ENCODE data around the gene TGM2.

The TGM2 gene

DNA sequence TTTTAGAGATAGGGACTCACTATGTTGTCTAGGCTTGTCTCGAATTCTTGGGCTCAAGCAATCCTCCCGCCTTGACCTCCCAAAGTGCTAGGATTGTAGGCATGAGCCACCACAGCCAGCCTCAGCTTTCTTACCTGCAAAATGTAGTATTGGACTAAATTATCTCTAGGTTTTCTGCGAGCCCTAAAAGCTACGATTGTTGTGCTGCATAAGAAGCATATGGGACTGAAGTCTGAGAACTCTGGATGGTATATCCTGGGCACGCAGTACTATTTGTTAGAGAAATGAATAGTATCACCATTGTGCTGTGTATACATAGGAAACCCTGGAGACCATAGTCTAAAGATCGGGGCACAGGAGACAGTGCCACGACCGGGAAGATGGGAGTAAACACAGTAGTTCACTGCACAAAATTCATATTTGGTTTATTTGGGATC, 71.4 kb downstream of the TGM2 start:
- TF ChIP-seq GATA2 (IDR thresholded peaks at IDR 0.05; ENCODE audit: low read depth, low read length) (no peak), GATA3 (IDR thresholded peaks at IDR 0.05; ENCODE audit: low read depth, low read length) (no peak)

DNA sequence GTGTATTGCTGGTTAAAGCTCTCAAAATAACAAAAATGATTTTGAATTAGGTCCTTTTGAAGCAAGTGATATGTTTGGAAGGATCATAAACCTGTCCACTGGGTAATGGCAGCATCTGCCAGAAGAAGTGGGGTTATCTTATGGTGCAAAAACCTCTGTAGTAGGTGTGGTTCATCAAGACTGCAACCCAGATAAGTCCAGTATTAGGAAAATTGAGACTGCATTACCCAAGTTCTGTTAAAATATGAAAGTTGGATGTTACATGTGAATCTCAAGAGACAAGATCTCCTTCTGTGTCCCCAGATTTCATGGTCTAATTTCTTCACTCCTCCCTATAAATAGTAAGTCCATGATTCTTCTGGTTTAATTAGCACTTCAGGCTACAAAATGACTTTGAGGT, 72.2 kb downstream of the TGM2 start:
- no peak for TF ChIP-seq GATA3 (IDR thresholded peaks at IDR 0.05; ENCODE audit: low read depth, low read length)
- TF ChIP-seq GATA2 (IDR thresholded peaks at IDR 0.05; ENCODE audit: low read depth, low read length) = no peak

DNA sequence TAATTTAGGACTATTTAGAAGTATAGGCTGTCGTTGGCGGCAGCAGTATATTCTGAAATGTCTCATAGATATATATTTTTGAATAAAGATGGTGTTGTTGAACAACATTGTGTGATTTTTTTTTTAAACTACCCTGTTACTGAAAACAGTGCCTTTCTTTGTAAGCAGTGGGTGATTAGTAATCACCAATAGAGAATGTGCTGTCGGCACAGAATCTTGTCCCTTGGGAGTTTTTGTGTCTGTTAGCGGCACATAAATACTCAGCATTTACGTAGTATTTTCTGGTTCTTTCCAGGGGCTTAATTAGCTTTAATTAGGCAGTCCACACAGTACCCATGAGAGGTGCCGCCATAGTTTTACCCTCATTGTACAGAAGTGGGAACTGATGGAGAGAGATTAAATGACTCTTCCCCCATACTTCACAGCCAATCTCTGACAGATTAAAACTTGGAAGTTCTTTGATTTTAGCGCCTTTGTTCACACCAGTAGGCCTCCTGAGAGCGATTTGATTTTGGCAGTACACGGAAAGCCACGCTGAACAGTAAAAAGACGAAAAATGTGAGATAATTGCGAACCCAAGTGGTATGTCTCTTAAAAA, 72.7 kb downstream of the TGM2 start:
- no peak for TF ChIP-seq GATA3 (IDR thresholded peaks at IDR 0.05; ENCODE audit: low read depth, low read length)
- TF ChIP-seq GATA2 (IDR thresholded peaks at IDR 0.05; ENCODE audit: low read depth, low read length) = no peak

DNA sequence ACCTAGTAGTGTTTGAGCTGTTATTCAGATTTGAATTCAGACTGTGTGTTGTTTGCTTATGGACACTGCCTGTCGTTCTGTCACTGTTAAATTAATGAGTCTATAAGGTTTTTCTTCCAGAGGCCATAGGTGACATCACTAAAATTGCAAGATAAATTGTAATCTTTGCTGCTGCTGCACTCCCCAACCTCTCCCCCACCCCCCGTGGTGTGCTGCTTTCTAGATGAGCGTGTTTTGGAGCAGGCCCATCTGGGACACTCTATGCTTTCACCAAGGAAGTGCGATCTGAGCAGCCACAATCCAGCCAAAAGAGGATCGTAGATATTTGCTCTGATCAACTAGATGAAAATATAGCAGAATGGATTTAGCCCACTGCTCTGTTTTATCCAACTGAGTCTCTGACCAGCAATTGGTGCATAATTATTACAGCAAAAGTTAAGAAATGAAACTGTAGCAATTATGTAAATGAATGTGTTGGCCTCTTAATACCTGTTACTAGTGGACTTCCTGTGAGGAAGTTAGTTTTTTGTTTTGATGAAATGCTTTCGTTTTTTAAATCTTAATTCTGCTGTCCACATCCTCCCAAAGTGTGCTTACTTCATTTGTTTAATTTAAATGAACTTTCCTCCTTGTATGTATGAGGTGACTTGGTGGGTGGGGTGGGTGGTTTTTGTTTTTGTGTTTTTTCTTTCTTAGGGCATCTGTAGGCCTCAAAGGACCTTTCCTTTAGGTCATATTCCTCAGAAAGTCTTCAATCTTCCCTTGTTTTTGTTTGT, 73.4 kb downstream of the TGM2 start:
- TF ChIP-seq GATA3 (IDR thresholded peaks at IDR 0.05; ENCODE audit: low read depth, low read length) (no peak), GATA2 (IDR thresholded peaks at IDR 0.05; ENCODE audit: low read depth, low read length) (no peak)

DNA sequence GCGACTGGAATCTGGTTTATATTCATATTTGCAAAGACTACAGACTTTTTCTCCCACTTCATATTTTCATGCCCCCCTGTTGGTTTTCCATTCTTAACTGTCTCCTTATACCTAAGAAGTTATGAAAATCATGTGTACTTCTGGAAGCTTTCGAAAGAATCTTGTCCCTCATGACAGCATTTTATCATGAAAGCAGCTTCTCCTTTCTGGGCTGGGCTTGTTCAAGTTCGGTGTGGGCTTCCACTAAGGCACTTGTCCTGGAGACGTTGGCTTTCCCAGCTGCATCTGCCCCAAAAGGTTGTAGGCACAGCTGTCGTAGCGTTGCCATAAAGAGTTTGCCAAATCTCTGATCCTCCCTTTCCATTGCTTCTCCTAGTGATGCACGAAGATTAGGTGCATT, 75.0 kb downstream of the TGM2 start:
- TF ChIP-seq GATA3 (IDR thresholded peaks at IDR 0.05; ENCODE audit: low read depth, low read length) (no peak), GATA2 (IDR thresholded peaks at IDR 0.05; ENCODE audit: low read depth, low read length) (no peak)

DNA sequence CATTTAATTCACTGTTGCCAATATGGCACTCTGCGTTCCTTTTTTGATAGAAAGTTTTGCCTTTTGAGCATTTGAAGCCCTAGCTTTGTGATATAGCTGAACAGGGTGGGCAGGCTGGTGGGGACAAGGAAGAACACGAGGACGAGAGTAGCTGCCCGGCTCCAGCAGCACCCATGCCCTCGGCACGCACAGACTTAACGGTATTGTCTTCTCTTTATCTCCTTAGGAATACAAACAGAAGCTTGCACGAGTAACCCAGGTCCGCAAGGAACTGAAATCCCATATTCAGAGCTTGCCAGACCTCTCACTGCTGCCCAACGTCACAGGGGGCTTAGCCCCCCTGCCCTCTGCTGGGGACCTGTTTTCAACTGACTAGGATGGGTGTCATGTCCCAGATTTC, 75.6 kb downstream of the TGM2 start:
- TF ChIP-seq GATA2 (IDR thresholded peaks at IDR 0.05; ENCODE audit: low read depth, low read length) (no peak), GATA3 (IDR thresholded peaks at IDR 0.05; ENCODE audit: low read depth, low read length) (no peak)

DNA sequence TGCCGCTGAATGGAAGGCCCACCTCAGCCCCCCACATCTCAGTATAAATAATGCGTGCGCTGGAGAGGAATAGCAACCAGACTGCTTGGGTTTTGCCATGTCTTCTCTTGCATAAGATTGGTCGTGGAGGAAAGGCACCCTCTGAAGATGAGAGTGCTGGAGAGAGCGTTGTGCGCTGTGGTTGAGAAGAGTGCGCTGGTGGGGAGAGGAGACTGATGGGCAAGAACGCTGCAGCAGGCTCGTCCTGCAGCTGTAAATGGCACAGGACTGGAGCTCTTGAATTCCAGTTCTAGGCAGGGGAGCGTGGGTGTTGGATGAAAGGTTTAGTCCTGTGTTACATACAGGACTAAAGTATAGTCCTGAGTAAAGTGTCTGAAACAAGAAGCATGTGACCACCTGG, 80.0 kb downstream of the TGM2 start:
- TF ChIP-seq GATA2 (IDR thresholded peaks at IDR 0.05; ENCODE audit: low read depth, low read length) (no peak), GATA3 (IDR thresholded peaks at IDR 0.05; ENCODE audit: low read depth, low read length) (no peak)

DNA sequence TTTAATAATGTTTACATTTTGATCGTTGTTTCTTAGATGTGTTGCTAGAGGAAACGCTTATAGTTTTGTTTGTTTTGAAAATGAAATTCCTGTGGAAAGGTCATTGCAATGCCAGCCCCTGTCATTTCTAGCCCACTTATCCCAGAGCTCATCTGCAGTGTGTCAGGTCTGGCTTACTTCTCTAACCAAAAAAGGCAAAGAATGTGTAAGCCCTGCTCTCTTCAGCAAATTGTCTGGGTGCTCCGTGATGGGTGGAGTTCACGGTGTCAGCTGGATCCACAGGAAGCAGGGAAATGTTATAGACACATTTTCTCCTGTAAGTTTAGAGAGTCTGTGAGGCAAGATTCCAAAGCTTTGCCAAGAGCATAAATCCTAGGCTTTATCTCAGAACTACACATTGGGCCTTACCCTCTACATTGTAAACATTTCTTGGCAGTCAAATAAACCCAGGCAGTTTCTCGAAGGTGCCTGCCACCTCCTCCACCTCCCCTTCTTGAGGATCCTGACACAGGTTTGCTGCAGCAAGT, 80.6 kb downstream of the TGM2 start:
- TF ChIP-seq GATA3 (IDR thresholded peaks at IDR 0.05; ENCODE audit: low read depth, low read length) = no peak
- TF ChIP-seq GATA2 (IDR thresholded peaks at IDR 0.05; ENCODE audit: low read depth, low read length) = no peak

DNA sequence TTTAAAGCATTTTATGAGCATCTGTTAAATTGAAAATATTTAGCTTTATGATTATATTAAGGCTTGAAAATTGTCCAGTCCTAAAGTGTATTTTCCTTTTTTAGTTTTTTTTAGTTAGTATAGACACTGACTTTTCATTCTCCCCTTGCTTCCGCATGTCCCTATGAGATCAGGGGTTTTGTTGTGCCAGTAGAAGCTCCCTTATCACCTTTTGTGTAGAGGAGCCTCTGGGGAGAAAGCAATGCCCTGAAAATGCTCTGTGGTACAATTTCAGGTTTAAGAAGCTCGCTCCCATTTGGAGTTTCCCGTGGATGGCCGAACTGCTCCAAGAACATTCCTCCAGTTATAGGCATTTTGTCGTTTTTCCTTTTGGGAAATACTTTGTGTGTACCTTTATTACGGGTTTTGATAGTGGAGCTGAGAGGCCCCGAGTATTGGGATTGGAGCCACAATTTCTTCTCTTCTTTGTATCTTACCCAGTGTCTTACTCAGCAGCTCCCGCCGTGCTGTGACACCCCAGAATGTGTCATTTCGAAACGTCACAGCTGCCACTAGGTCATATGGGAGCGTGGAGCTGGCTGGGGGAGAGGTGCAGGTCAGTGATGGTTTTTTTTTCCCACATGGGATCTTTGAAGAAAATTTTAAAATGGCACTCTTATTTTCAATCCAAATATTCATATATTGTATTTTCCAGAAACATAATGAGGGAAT, 81.6 kb downstream of the TGM2 start:
- no peak for TF ChIP-seq GATA2 (IDR thresholded peaks at IDR 0.05; ENCODE audit: low read depth, low read length)
- no peak for TF ChIP-seq GATA3 (IDR thresholded peaks at IDR 0.05; ENCODE audit: low read depth, low read length)

DNA sequence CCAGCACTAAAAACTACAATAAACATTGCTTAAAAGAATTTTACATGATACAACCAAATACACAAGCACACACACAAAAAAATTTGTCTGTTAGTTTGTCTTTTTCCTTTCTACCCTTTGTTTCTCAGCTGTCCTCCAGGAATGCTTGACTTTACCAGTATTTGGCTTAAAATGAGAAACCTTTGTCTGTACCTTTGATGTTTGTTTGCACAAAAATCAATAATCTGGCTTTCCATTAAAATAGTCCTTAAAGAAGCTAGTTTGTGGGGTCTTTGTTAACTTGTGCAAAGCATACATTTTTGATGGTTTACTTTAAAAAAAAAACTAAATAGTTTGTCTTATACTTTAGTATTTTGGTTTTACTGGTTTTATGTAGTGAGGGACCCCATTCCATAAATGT, 82.2 kb downstream of the TGM2 start:
- no peak for TF ChIP-seq GATA3 (IDR thresholded peaks at IDR 0.05; ENCODE audit: low read depth, low read length)
- no peak for TF ChIP-seq GATA2 (IDR thresholded peaks at IDR 0.05; ENCODE audit: low read depth, low read length)

DNA sequence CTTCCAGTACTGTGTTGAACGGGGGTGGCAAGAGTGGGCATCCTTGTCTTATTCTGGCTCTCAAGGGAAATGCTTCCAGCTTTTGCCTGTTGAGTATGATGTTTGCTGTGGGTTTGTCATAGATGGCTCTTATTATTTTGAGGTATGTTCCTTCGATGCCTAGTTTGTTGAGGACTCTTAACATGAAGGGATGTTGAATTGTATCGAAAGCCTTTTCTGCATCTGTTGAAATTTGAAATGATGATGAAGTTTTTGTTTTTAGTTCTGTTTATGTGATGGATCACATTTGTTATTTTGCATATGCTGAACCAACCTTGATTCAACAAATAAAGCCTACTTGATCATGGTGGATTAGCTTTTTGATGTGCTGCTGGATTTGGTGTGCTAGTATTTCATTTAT, 83.5 kb downstream of the TGM2 start:
- TF ChIP-seq GATA2 (IDR thresholded peaks at IDR 0.05; ENCODE audit: low read depth, low read length) (no peak), GATA3 (IDR thresholded peaks at IDR 0.05; ENCODE audit: low read depth, low read length) (no peak)

DNA sequence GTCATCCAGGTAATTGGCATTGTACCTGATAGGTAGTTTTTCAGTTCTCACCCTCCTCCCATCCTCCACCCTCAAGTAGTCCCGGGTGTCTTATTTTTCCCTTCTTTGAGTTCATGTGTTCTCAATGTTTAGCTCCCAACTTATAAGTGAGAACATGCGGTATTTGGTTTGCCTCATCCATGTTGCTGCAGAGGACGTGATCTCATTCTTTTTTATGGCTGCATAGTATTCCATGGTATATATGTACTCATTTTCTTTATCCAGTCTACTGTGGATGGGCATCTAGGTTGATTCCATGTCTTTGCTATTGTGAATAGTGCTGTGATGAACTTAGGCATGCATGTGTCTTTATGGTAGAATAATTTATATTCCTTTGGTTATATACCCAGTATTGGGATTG, 85.7 kb downstream of the TGM2 start:
- no peak for TF ChIP-seq GATA2 (IDR thresholded peaks at IDR 0.05; ENCODE audit: low read depth, low read length)

DNA sequence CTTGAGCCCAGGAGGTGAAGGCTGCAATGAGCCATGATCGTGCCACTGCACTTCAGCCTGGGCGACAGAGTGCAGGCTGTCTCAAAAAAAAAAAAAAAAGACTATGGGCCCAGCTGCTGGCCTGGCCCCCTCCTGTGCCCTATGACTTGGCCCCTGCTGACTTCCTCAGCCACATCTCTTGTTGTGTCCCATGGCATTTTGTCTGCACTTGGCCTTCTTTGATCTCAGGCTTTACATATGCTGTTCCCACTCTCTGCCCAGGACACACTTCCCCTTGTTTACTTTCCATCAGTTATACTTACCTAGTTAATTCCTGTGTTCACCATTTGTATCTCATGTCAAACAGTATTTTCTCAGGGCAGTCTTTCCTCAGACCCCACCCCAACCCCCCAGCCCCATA, 87.0 kb downstream of the TGM2 start:
- TF ChIP-seq GATA2 (IDR thresholded peaks at IDR 0.05; ENCODE audit: low read depth, low read length) (no peak), GATA3 (IDR thresholded peaks at IDR 0.05; ENCODE audit: low read depth, low read length) (no peak)
